Brain microvascular endothelial cell (primary cell): Measurements from ENCODE around the gene MS4A3.
"Not testable (repeated sequence)": the region's sequence is repeated elsewhere in the genome, so short reads cannot be mapped to it uniquely, and the experiment has no call there.

ENCODE experiments used
- DNase-seq: peaks from one replicate; pipeline ENCODE4 v3.0.0-alpha.2; 2020
- H3K27ac ChIP-seq: fragments of 250-450 bp; sonication (Bioruptor Pico); 2 replicates; pipeline ENCODE4 v1.5.1; 2020; ENCODE audit warnings: mild to moderate bottlenecking, moderate library complexity
- H3K27me3 ChIP-seq: fragments of 250-450 bp; sonication (Bioruptor Pico); replicated peaks from 2 replicates; pipeline ENCODE4 v1.5.1; 2020; ENCODE audit warnings: mild to moderate bottlenecking
- H3K36me3 ChIP-seq: fragments of 250-450 bp; sonication (Bioruptor Pico); replicated peaks from 2 replicates; pipeline ENCODE4 v1.5.1; 2020; ENCODE audit warnings: mild to moderate bottlenecking
- H3K4me3 ChIP-seq: 2 replicates; pipeline ENCODE4 v1.5.1; 2011; ENCODE audit warnings: low read depth, mild to moderate bottlenecking, control low read depth, low read length, moderate library complexity
- in situ Hi-C: cut with HindIII; loops from 2 replicates; pipeline ENCODE4 v1.10.0; 2017; ENCODE audit warnings: low sequenced_read_pairs, low pct_ligation_motif_present
- TF ChIP-seq, protein P1 (sequence below): IDR thresholded peaks from 2 replicates; pipeline ENCODE4 v1.5.1; 2011; ENCODE audit warnings: low read depth, mild to moderate bottlenecking, moderate library complexity, low read length, control low read depth, inconsistent platforms; ENCODE audit errors: missing control alignments

The MS4A3 gene

DNA sequence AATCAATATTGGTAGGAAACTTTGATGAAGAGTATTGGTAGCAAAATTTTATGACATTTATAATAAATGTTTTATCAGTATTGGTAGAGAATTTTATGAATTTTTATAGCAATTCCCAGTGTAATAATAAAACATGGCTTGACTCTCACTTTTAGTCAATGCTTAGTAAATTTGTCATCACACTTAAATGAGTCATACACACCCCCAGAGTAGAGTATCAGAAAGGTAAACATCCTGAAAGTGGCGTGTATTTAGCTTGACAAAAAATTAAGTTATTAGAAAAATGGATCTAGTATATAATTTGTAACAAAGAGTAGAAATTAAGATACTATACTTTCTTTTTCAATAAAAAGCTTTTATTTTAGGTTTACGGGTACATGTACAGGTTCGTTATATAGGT lies 2.6 kb downstream of the MS4A3 start:
- no peaks in the 10 kb centered on the region for H3K36me3 ChIP-seq
- no peak overlapping the region for H3K4me3 ChIP-seq
- TF ChIP-seq, protein P1, sequence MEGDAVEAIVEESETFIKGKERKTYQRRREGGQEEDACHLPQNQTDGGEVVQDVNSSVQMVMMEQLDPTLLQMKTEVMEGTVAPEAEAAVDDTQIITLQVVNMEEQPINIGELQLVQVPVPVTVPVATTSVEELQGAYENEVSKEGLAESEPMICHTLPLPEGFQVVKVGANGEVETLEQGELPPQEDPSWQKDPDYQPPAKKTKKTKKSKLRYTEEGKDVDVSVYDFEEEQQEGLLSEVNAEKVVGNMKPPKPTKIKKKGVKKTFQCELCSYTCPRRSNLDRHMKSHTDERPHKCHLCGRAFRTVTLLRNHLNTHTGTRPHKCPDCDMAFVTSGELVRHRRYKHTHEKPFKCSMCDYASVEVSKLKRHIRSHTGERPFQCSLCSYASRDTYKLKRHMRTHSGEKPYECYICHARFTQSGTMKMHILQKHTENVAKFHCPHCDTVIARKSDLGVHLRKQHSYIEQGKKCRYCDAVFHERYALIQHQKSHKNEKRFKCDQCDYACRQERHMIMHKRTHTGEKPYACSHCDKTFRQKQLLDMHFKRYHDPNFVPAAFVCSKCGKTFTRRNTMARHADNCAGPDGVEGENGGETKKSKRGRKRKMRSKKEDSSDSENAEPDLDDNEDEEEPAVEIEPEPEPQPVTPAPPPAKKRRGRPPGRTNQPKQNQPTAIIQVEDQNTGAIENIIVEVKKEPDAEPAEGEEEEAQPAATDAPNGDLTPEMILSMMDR: no peak
- in situ Hi-C loops: no loop called here
- H3K27me3 ChIP-seq: no peaks in the 10 kb centered on the region
- no peak overlapping the region for H3K27ac ChIP-seq
- DNase-seq: no peak

DNA sequence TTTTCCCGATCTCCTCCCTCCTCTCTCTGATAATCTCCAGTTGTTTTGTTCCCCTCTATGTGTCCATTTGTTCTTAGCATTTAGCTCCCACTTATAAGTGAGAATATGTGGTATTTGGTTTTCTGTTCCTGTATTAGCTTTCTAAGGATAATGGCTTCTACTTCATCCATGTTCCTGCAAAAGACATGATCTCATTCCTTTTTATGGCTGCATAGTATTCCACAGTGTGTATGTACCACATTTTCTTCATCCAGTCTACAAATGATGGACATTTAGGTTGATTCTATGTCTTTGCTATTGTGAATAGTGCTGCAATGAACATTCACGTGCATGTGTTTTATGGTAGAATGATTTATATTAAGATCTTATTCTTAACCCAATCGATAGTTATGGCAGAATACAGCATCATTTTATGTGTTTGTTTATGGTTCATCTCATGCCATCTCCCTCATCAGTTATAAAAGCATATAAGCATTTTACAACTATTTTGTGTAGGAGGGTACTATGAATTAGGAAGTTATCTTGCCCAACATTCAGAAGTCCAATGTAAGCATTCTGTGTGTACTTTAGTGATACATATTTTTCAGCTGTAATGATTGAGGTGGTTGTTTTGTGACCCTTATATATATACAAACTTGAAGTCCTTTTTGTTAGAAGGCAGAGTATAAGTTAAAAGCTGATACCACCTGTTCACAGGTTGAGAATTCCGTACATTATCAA lies 3.2 kb downstream of the MS4A3 start:
- in situ Hi-C loops: no loop called here
- DNase-seq: no peak
- Histone ChIP-seq H3K4me3 (no peak overlapping the region), H3K36me3 (no peaks in the 10 kb centered on the region), H3K27me3 (no peaks in the 10 kb centered on the region), H3K27ac (no peak overlapping the region)
- TF ChIP-seq, protein P1: no peak

DNA sequence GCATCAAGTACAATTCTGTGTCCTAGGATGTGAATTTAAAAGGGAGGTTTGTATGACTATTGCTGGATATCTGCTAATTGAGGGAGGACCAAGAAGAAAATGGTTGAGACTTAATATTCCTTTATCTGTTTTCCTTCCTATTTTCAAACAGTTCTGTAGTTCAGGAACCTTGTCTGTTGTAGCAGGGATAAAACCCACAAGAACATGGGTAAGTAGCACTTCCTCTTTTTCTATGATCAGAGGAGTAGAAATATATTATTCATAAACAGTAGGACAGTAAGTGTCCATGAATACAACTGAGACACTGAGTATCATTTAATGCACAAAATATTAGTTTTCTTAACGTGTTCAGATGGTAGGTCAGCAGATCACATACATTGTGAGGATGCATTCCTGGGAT lies 7.6 kb downstream of the MS4A3 start:
- in situ Hi-C loops: no loop called here
- Histone ChIP-seq H3K27me3 (no peaks in the 10 kb centered on the region), H3K27ac (no peak overlapping the region)

DNA sequence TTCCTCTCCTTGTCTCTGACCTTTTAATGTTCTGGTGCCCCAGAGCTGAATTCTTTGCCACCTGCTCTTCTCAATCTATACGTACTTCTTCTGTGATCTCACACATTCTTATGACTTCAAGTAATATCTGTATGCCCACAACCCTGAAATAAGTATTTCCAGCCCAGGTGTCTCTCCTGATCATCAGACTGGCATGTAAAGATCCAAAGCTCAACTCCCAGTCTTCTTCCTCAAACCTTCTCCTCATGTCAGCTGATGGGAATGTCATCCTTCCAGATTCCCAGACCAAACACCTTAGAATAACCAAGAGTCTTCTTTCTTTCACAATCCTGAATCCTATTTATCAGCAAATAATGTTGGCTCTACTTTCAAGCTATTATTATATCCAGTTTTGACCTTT lies 9.3 kb downstream of the MS4A3 start:
- Histone ChIP-seq H3K4me3 (no peak overlapping the region), H3K27me3 (no peaks in the 10 kb centered on the region), H3K36me3 (no peaks in the 10 kb centered on the region), H3K27ac (no peak overlapping the region)
- in situ Hi-C loops: no loop called here
- TF ChIP-seq, protein P1: no peak
- no peak for DNase-seq

More for the DNA sequence above, 7.6 kb downstream of the MS4A3 start:
- no peak for DNase-seq
- TF ChIP-seq, protein P1: no peak
- H3K4me3 ChIP-seq: no peak overlapping the region
- no peaks in the 10 kb centered on the region for H3K36me3 ChIP-seq

DNA sequence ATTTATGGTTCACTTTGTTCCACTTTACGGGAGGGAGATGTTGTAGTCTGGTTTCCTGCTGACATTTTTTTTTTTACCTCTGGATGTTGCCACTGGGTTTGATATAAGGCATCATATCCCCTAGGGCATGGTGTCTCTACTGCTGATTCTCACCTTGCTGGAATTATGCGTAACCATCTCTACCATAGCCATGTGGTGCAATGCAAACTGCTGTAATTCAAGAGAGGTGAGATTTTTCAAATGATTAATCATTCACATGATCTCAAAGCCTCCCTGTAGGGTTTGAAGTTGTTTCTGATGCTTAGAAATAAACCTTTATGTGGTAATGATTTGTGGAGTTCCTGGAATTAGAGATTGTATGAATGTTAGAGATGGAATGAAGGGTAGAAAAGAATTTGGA lies 13.0 kb downstream of the MS4A3 start:
- in situ Hi-C loops: no loop called here
- H3K36me3 ChIP-seq: no peaks in the 10 kb centered on the region
- H3K4me3 ChIP-seq: no peak overlapping the region
- H3K27ac ChIP-seq: no peak overlapping the region
- TF ChIP-seq, protein P1: no peak
- DNase-seq: no peak
- H3K27me3 ChIP-seq: no peaks in the 10 kb centered on the region

DNA sequence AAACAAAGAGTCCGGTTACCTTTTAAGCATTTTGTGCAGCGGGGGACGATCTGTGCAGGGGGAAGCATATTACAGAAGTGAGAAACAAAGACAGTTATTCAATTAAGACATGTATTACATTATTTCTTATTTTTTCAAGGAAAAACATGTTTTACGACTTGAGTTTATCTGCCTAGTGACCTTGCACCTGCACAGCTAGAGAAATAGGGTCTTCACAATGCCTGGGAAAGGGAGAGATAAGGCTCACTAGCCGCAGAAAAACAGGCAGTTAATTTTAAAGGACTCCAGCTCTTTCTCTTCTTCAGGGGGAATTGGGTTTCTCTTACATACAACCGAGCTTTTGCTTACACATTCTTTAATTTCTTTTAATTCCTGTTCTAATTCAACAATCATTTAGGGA lies 15.2 kb downstream of the MS4A3 start:
- H3K4me3 ChIP-seq, in situ Hi-C loops, DNase-seq, H3K27ac ChIP-seq, H3K27me3 ChIP-seq, H3K36me3 ChIP-seq: not testable (repeated sequence)
